ENCODE measurements around the gene SHC2. TPM values are rescaled to one million over a fixed set of nuclear protein-coding genes. Genes with fewer than 3 reads are reported as not detected.

SHC2 gene
- total and polyA plus RNA-seq, 2 of the 8 experiments (the other 6 are each of a cell fraction or from before 2014, with no cell fraction given), result 4.4 to 7.3 TPM

DNA sequence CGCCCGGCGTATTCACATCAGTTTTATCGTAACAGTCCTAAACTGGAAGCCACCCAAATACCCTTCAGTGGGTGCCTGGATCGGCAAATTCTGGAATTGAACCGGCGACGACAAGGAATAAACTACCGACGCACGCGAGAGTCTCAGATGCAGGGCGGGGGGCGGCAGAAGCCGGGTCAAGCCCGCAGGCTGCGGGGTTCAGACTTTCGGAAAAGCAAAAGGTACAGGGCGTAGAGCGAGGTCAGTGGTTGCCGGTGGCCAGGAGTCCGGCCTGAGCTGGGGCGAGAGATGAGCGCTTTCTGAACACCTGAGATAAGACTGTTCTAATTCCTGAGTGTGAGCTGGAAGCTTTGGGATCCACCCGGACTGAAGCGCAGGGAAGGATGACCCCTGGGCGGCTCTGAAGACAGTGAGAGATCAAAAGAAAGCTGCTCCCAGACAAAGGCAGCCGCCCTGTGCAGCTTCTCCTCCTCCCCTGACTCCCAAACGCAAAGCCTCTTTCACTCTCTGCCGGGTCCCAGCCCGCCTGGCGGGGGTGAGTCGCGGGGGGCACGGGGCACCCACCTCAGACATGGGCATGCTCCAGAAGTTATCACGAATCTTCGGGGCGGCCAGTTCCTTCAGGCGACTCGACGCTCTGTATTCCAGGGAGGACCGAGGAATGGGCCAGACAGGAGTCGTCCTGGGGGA lies 90.0 kb downstream of the SHC2 start:
- no peaks in the 10 kb centered on the region for H3K23me2 ChIP-seq (ENCODE audit: low read depth, low read length)
- no peaks in the 10 kb centered on the region for H3K79me2 ChIP-seq (ENCODE audit: control insufficient read depth in 1 of 2, insufficient read depth in 2 of 2, low read length in 2 of 2)
- no peak overlapping the region for H3K4me2 ChIP-seq (ENCODE audit: insufficient read depth in 1 of 2, low read depth in 2 of 2, low read length in 2 of 2)
- no peak overlapping the region for H3K18ac ChIP-seq (ENCODE audit: extremely low read depth, low read length)
- WGBS, 2 experiments (ENCODE audit: extremely low coverage in 1 of 2, insufficient coverage in 1 of 2, insufficient read length in 1 of 2, insufficient replicate concordance in 2 of 2, low coverage in 1 of 2, low lambda C conversion rate in 2 of 2, missing lambda C conversion rate in 1 of 2), result 92% methylated on average over 37 of the region's 43 CpGs; no CpG with 5 or more reads in 1 of the 2 experiments
- FAIRE-seq (no peak), DNase-seq (ENCODE audit: low read depth in 1 of 2, low spot score in 2 of 2) (no peak)
- ChIA-PET CTCF (ENCODE audit: partially characterized antibody) (interaction anchor here (0.9 to 4.6 kb wide), 12 partner anchors 8 to 140 kb away, joined by 3 to 25 read pairs (median 4); no protein-coding TSS in a partner anchor), POLR2A (ENCODE audit: partially characterized antibody) (interaction anchor here (0.7 to 1.0 kb wide), 2 partner anchors 9 to 23 kb away, joined by 3 read pairs; no protein-coding TSS in a partner anchor)
- H3K4ac ChIP-seq (replicated peaks; ENCODE audit: insufficient read length, low read depth, low read length), result no peak overlapping the region
- H3K27me3 ChIP-seq (replicated peaks in 1 of 4; ENCODE audit: control insufficient read depth in 3 of 4, extremely low read depth in 1 of 4, insufficient read depth in 3 of 4, low read length in 3 of 4), result no peaks in the 10 kb centered on the region
- no peak overlapping the region for H3K56ac ChIP-seq (replicated peaks; ENCODE audit: insufficient read length, low read depth, low read length)
- H3K4me3 ChIP-seq (ENCODE audit: extremely low read depth in 1 of 4, insufficient read depth in 2 of 4, low read depth in 3 of 4, low read length in 4 of 4), result no peak overlapping the region
- no peak overlapping the region for H4K8ac ChIP-seq (ENCODE audit: extremely low read depth, insufficient read depth, low read length)
- H2BK5ac ChIP-seq (ENCODE audit: low read depth, low read length), result no peak overlapping the region
- H3K4me1 ChIP-seq (replicated peaks in 1 of 4; ENCODE audit: control insufficient read depth in 3 of 4, insufficient read depth in 4 of 4, low read length in 3 of 4), result no peaks in the 10 kb centered on the region
- no peak overlapping the region for H3K9ac ChIP-seq (replicated peaks in 1 of 4; ENCODE audit: extremely low read depth in 1 of 4, low read depth in 3 of 4, low read length in 3 of 4)
- H2BK12ac ChIP-seq (ENCODE audit: low read depth, low read length), result no peak overlapping the region
- H3K9me3 ChIP-seq (ENCODE audit: insufficient read depth in 2 of 2, low read depth in 1 of 2, low read length in 1 of 2), result no peaks in the 10 kb centered on the region; a peak in 1 of 4 replicates
- H3K14ac ChIP-seq (ENCODE audit: insufficient read length), result no peak overlapping the region
- no peak overlapping the region for H2BK15ac ChIP-seq (ENCODE audit: low read length)
- no peak overlapping the region for H4K91ac ChIP-seq (replicated peaks; ENCODE audit: insufficient read length, low read length)
- no peaks in the 10 kb centered on the region for H3K79me1 ChIP-seq (ENCODE audit: low read depth, low read length)
- TF ChIP-seq, protein P1, sequence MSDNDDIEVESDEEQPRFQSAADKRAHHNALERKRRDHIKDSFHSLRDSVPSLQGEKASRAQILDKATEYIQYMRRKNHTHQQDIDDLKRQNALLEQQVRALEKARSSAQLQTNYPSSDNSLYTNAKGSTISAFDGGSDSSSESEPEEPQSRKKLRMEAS (IDR thresholded peaks at IDR 0.05), result no peak
- no peak for TF ChIP-seq KDM1A (IDR thresholded peaks at IDR 0.05; ENCODE audit: borderline replicate concordance, low read length)
- H3K36me3 ChIP-seq (ENCODE audit: control insufficient read depth in 2 of 4, insufficient read depth in 4 of 4, low read length in 3 of 4), result no peaks in the 10 kb centered on the region
- no peak overlapping the region for H2BK120ac ChIP-seq (replicated peaks; ENCODE audit: low read depth, low read length)
- no peaks in the 10 kb centered on the region for H4K20me1 ChIP-seq (replicated peaks in 1 of 2; ENCODE audit: control insufficient read depth in 1 of 2, insufficient read depth in 2 of 2, low read length in 2 of 2)
- H3K23ac ChIP-seq (ENCODE audit: insufficient read length), result no peak overlapping the region
- no peak overlapping the region for H2AFZ ChIP-seq (ENCODE audit: low read length)
- H3K27ac ChIP-seq (ENCODE audit: low read depth, low read length), result no peak overlapping the region
- H2AK5ac ChIP-seq (ENCODE audit: low read depth, low read length), result no peak overlapping the region
- H4K5ac ChIP-seq (ENCODE audit: insufficient read length, low read depth, low read length), result no peak overlapping the region
- H2BK20ac ChIP-seq (ENCODE audit: low read length), result no peak overlapping the region

All from H1 (cell line).